Upper lobe of left lung (tissue), 6 donors: ENCODE measurements around the gene POPDC2. TPM values are rescaled to one million over a fixed set of nuclear protein-coding genes. Genes with fewer than 3 reads are reported as not detected.
A peak's percentile ranks its signal among the peaks of the same experiment; 100 is the strongest.
"Not testable (repeated sequence)": the region's sequence is repeated elsewhere in the genome, so short reads cannot be mapped to it uniquely, and the experiment has no call there.

Experiments used
- ATAC-seq, 2 donors: fragments of 200-7000 bp; cut with Tn5 transposase; one replicate each; pipeline ENCODE4 v1.9.1; 2022; ENCODE audit warnings: mild to moderate bottlenecking in 2 of 2, moderate library complexity in 2 of 2; ENCODE audit not compliant: low FRiP score in 2 of 2
- DNase-seq, 2 donors: peaks; one replicate each; pipeline ENCODE4 v3.0.0-alpha.2; 2019 to 2020
- H3K27ac ChIP-seq, 4 donors: fragments of 200-600 bp; sonication (generic); one replicate each; pipeline ENCODE4 v1.5.1; 2016 to 2019
- H3K27me3 ChIP-seq, 4 donors: fragments of 200-600 bp; sonication (generic); one replicate each; pipeline ENCODE4 v1.5.1; 2017 to 2019
- H3K36me3 ChIP-seq, 4 donors: fragments of 200-600 bp; sonication (generic); one replicate each; pipeline ENCODE4 v1.5.1; 2016 to 2019
- H3K4me1 ChIP-seq, 4 donors: fragments of 200-600 bp; sonication (generic); one replicate each; pipeline ENCODE4 v1.5.1; 2018 to 2019
- H3K4me3 ChIP-seq, 4 donors: fragments of 200-600 bp; sonication (generic); one replicate each; pipeline ENCODE4 v1.5.1; 2017 to 2019; ENCODE audit warnings: mild to moderate bottlenecking in 2 of 4, moderate library complexity in 1 of 4
- H3K9me3 ChIP-seq, 4 donors: fragments of 200-600 bp; sonication (generic); one replicate each; pipeline ENCODE4 v1.5.1; 2018 to 2019
- CTCF ChIP-seq, 6 experiments: fragments of 450-650 bp in 4 of 6; fragments of 200-600 bp in 2 of 6; sonication (generic) in 2 of 6; IDR thresholded peaks; one replicate each; pipeline ENCODE4 v1.5.1; 2016 to 2019; ENCODE audit warnings: antibody characterized with exemption in 6 of 6
- EP300 ChIP-seq, 4 donors: sonication (generic); formaldehyde crosslinking; IDR thresholded peaks; one replicate each; pipeline ENCODE4 v1.5.1; 2017; ENCODE audit warnings: antibody characterized with exemption in 4 of 4, control low read depth in 2 of 4
- POLR2A ChIP-seq, 4 donors: fragments of 450-650 bp; IDR thresholded peaks; one replicate each; pipeline ENCODE4 v1.5.1; 2016 to 2017; ENCODE audit warnings: antibody characterized with exemption in 4 of 4, mild to moderate bottlenecking in 2 of 4
- POLR2AphosphoS5 ChIP-seq, 2 donors: sonication (generic); formaldehyde crosslinking; IDR thresholded peaks; one replicate each; pipeline ENCODE4 v1.5.1; 2017; ENCODE audit warnings: antibody characterized with exemption in 2 of 2
- WGBS, 2 donors: methylation state at CpG; one replicate each; pipeline ENCODE4 v1.1.5; 2017 to 2018; 5-methylcytosine and 5-hydroxymethylcytosine counted together
- total RNA-seq, 6 donors: library from RNA; depleted of rRNA in 4 of 6; stranded (reverse); fragments of >200 nt in 4 of 6; gene quantifications; one replicate each; pipeline versions ENCODE4 v1.1.0 to v1.2.1, GENCODE V29; 2016 to 2021
- donor health status: DM: no; HTN: no; CAD: no; lungs with moderate emphysema.
- donor health status: DM: no; HTN: yes; CAD: no; lungs with severe emphysema.

Gene POPDC2
- total RNA-seq, 6 donors from 2014 or later: 2.0 to 5.2 (median 2.2) TPM

- ATAC-seq: peak in 1 of 2 donors; percentile 5
- Histone ChIP-seq H3K27ac (peak overlapping the region; percentile 71 to 85 (median 80)), H3K36me3 (no peaks in the 10 kb centered on the region), H3K27me3 (no peaks in the 10 kb centered on the region), H3K9me3 (no peaks in the 10 kb centered on the region), H3K4me3 (peak overlapping the region in 2 of 4 donors; percentile 0 to 26), H3K4me1 (peaks cover 25 to 37% (median 27%) of the 10 kb centered on the region in 4 donors)
- 80 to 87% methylated on average over 7 of the region's 7 CpGs for WGBS, 2 donors
- TF ChIP-seq POLR2A (IDR thresholded peaks at IDR 0.05) (no peak), EP300 (IDR thresholded peaks at IDR 0.05) (no peak), CTCF (IDR thresholded peaks at IDR 0.05) (no peak), POLR2AphosphoS5 (IDR thresholded peaks at IDR 0.05) (no peak)
- no peak for DNase-seq
Measured at GRCh38 chr3:119595639-119596334, 64.6 kb downstream of the POPDC2 start.

GRCh38 chr3:119594929-119595328 lies 65.5 kb downstream of the POPDC2 start:
- H3K36me3 ChIP-seq, H3K27me3 ChIP-seq, DNase-seq, H3K27ac ChIP-seq, H3K9me3 ChIP-seq, ATAC-seq, H3K4me3 ChIP-seq: not testable (repeated sequence)
- H3K4me1 ChIP-seq: peaks cover 19 to 32% (median 21%) of the 10 kb centered on the region in 4 donors
- WGBS, 2 donors: 85 to 91% methylated on average over 1 of the region's 1 CpG

DNA sequence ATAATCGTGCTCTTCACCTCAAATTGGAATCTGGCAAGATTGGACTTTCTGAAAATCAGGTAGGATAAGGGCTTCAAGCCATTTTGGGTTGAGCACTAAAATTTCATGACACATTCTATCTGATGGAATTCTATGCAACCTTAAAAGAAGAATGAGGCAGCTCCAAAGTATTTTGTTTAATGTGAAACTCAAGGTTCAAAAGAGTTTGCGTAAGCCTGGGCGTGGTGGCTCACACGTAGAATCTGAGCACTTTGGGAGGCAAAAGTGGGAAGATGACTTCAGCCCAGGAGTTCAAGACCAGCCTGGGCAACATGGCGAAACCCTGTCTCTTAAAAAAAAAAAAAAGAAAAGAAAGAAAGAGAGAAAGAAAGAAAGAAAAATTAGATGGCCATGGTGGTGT lies 66.3 kb downstream of the POPDC2 start:
- no peaks in the 10 kb centered on the region for H3K36me3 ChIP-seq
- 73 to 86% methylated on average over 5 of the region's 5 CpGs for WGBS, 2 donors
- DNase-seq (no peak), ATAC-seq (no peak)
- H3K4me3 ChIP-seq: no peak overlapping the region
- H3K27me3 ChIP-seq: no peaks in the 10 kb centered on the region
- TF ChIP-seq POLR2AphosphoS5 (IDR thresholded peaks at IDR 0.05): no peak
- no peak for TF ChIP-seq EP300 (IDR thresholded peaks at IDR 0.05)
- TF ChIP-seq CTCF (IDR thresholded peaks at IDR 0.05): no peak
- peaks cover 19 to 36% (median 23%) of the 10 kb centered on the region in 4 donors for H3K4me1 ChIP-seq
- no peaks in the 10 kb centered on the region for H3K9me3 ChIP-seq
- H3K27ac ChIP-seq: no peak overlapping the region

- ATAC-seq: no peak
- Histone ChIP-seq H3K4me1 (peaks cover 20 to 41% (median 28%) of the 10 kb centered on the region in 4 donors), H3K36me3 (no peaks in the 10 kb centered on the region), H3K27ac (no peak overlapping the region), H3K4me3 (no peak overlapping the region), H3K27me3 (no peaks in the 10 kb centered on the region), H3K9me3 (no peaks in the 10 kb centered on the region)
- DNase-seq: no peak
- no peak for TF ChIP-seq POLR2A (IDR thresholded peaks at IDR 0.05)
- TF ChIP-seq EP300 (IDR thresholded peaks at IDR 0.05): no peak
- TF ChIP-seq CTCF (IDR thresholded peaks at IDR 0.05): no peak
- no peak for TF ChIP-seq POLR2AphosphoS5 (IDR thresholded peaks at IDR 0.05)
- 62 to 75% methylated on average over 1 of the region's 1 CpG for WGBS, 2 donors
Measured at GRCh38 chr3:119592861-119593260, 67.5 kb downstream of the POPDC2 start.

Other genes starting within 250 kb of the POPDC2 start
- gene TMEM39A, start 197.0 kb downstream of the POPDC2 start, total RNA-seq: 10 to 100 TPM; 15.9 to 52.6 (median 46.1) TPM
- 10 to 100 TPM in 5 of 6 donors, 1 to 10 TPM in 1; 8.4 to 19.8 (median 15.4) TPM for gene POGLUT1, start 191.6 kb downstream of the POPDC2 start, total RNA-seq
- gene TIMMDC1, start 162.0 kb downstream of the POPDC2 start, total RNA-seq: 100 to 1,000 TPM in 1 of 6 donors, 10 to 100 TPM in 5; 33.6 to 105 (median 52.8) TPM
- gene CD80, start 101.0 kb downstream of the POPDC2 start, total RNA-seq: 10 to 100 TPM in 2 of 6 donors, 1 to 10 TPM in 4; 5.8 to 26.4 (median 8.7) TPM
- gene ADPRH, start 81.1 kb downstream of the POPDC2 start, total RNA-seq: 10 to 100 TPM; 18.9 to 33.8 (median 25.1) TPM
- 10 to 100 TPM in 4 of 6 donors, 1 to 10 TPM in 2; 1.0 to 27.8 (median 14.6) TPM for gene PLA1A, start 62.7 kb downstream of the POPDC2 start, total RNA-seq
- gene COX17, start 16.8 kb upstream of the POPDC2 start, total RNA-seq: 10 to 100 TPM; 32.3 to 60.8 (median 51.8) TPM
- 10 to 100 TPM in 2 of 6 donors, 1 to 10 TPM in 4; 2.3 to 47.8 (median 6.6) TPM for gene CFAP91, start 42.4 kb upstream of the POPDC2 start, total RNA-seq
- under 1 TPM in 4 of 6 donors, not detected in 2; 0.22 to 0.46 (median 0.39) TPM for gene NR1I2, start 121.5 kb upstream of the POPDC2 start, total RNA-seq